BE2C (cell line): ENCODE measurements around the gene ASL. TPM values are rescaled to one million over a fixed set of nuclear protein-coding genes. Genes with fewer than 3 reads are reported as not detected.
"Not testable (repeated sequence)": the region's sequence is repeated elsewhere in the genome, so short reads cannot be mapped to it uniquely, and the experiment has no call there.

Experiments
- DNase-seq: peaks from one replicate; pipeline ENCODE4 v3.0.0-alpha.2; 2020
- H3K27me3 ChIP-seq: fragments of 250-450 bp; sonication (Bioruptor Pico); 2 replicates; pipeline ENCODE4 v1.5.1; 2020; ENCODE audit warnings: mild to moderate bottlenecking
- H3K36me3 ChIP-seq: fragments of 250-450 bp; sonication (Bioruptor Pico); 2 replicates; pipeline ENCODE4 v1.5.1; 2020; ENCODE audit warnings: mild to moderate bottlenecking
- H3K4me1 ChIP-seq: fragments of 250-450 bp; sonication (Bioruptor Pico); 2 replicates; pipeline ENCODE4 v1.5.1; 2020
- H3K4me3 ChIP-seq: 2 replicates; pipeline ENCODE4 v1.5.1; 2011; ENCODE audit warnings: low read depth, low read length
- H3K9me3 ChIP-seq: fragments of 250-450 bp; sonication (Bioruptor Pico); 2 replicates; pipeline ENCODE4 v1.5.1; 2020
- polyA plus RNA-seq: library from polyadenylated mRNA; unstranded; fragments of >200 nt; gene quantifications from one replicate; pipeline ENCODE4 v1.2.1, GENCODE V29; 2012; ENCODE audit warnings: low read depth, missing spikeins; ENCODE audit not compliant: insufficient read length, insufficient read depth
- TF ChIP-seq, protein P1 (sequence below): IDR thresholded peaks from 2 replicates; pipeline ENCODE4 v1.5.1; 2012; ENCODE audit warnings: mild to moderate bottlenecking, low read depth, low read length

The ASL gene
- 86.9 TPM for polyA plus RNA-seq

DNA sequence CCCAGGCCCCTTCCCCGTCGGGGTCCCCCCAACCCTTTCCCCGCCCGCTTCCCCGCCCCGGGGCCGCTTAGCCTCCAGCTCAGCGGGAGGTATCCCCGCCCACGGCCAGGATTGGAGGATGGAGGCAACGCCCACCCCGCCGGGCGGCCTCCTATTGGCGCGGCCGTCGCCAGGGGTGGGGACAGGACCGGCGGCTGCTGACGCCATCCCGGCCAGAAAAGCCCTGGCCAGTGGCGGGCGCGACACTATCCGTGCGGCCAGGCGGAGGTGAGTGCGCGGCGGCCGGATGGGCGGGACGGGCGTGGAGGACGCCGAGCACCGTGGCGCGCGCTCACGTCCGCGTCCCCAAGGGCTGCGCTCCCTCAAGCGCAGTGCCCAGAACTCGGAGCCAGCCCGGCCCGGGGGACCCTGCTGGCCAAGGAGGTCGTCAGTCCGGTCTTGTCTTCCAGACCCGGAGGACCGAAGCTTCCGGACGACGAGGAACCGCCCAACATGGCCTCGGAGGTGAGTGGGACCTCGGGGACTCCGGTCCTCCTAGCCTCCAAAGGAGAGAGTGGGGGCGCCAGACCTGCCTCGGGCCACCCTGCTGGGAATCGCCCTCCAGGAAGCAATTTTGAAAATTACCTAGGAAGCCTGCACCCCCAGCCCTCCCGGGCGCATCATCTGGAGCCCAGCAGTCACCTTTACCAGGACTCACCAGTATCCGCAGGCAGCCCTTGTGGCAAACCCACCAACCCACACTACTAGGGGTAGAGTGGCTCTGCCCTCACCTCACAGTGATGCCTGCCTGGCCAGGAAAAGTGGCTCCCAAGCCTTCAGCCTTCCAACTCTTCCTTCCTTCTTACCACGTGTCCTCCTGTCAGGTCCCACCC lies at the start of gene ASL:
Gene ASL (plus strand): TSS at position 230 of the 872 bp plus-strand sequence. CDS start 263 bp downstream, at position 493.
- peaks cover 4% of the 10 kb centered on the region; the same call in 1 of the 2 replicates for H3K4me1 ChIP-seq
- H3K4me3 ChIP-seq, result peak within 1 kb of the TSS; percentile 96
- no peaks in the 10 kb centered on the region for H3K9me3 ChIP-seq
- H3K27me3 ChIP-seq, result no peaks in the 10 kb centered on the region
- no peaks in the 10 kb centered on the region for H3K36me3 ChIP-seq
- TF ChIP-seq, protein P1, sequence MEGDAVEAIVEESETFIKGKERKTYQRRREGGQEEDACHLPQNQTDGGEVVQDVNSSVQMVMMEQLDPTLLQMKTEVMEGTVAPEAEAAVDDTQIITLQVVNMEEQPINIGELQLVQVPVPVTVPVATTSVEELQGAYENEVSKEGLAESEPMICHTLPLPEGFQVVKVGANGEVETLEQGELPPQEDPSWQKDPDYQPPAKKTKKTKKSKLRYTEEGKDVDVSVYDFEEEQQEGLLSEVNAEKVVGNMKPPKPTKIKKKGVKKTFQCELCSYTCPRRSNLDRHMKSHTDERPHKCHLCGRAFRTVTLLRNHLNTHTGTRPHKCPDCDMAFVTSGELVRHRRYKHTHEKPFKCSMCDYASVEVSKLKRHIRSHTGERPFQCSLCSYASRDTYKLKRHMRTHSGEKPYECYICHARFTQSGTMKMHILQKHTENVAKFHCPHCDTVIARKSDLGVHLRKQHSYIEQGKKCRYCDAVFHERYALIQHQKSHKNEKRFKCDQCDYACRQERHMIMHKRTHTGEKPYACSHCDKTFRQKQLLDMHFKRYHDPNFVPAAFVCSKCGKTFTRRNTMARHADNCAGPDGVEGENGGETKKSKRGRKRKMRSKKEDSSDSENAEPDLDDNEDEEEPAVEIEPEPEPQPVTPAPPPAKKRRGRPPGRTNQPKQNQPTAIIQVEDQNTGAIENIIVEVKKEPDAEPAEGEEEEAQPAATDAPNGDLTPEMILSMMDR, result no peak
- DNase-seq, result peak; percentile 98

DNA sequence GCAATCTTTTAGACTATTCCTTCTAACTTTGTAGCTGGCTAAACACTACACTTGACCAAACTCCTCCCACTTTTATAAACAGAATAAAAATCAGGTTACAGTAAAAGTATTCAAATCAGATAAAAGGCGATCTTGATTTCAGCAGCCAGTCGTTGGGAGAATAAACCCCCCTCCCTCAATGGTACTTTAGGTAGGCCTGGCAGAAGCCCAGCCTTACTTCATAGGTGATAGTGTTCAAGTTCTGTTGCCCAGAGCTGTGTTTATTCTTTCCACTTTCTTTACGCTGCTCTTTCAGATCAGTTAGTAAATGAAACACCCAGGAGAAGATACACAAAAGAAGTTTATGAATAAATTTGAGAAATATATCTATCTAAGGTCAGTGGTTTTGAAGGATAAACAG lies 47.3 kb upstream of the ASL start:
- H3K27me3 ChIP-seq, H3K9me3 ChIP-seq, H3K4me3 ChIP-seq, H3K36me3 ChIP-seq, H3K4me1 ChIP-seq, DNase-seq: not testable (repeated sequence)

DNA sequence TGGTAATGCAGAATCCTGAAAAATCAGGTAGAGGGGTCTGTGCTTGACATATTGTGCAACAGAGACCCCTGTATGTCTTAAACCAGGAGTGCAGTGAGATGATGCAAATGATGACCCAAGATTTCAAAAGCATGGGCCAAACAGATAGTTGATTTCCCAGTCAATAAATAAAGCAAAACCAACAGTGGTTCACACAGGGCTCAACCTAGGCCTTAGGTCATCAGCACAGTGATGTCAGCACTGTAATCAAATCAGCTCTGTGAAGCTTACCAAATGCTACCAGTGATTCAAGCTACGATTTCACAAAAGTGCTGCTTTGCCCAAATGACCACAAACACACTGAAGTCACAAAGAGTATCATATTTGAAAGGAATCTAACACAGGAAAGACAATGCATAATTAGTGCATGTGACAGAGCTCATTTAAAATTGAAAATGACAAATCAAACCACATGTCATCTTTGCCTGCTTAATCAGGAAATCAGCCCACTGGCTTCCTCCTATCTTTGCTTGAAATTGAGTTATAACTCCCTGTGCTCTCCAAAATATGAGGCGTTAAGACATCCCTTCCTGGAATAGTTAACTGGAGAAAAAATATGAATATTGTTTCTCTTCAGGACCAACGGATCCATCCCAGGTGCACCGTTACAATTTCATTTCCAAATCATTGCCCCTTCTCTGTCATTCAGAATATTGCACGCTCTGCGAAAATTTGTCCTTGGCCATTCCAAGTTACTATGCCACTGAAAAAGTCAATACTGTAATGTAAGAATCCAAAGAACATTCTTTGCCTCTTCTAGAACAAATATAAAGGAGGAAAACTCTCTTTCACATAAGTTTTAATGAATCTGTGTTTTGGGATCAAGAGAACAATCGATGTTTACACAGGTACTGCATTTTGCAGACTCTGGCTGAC lies 41.9 kb upstream of the ASL start:
- DNase-seq, result peak; percentile 25
- no peaks in the 10 kb centered on the region for H3K36me3 ChIP-seq
- no peaks in the 10 kb centered on the region for H3K9me3 ChIP-seq
- TF ChIP-seq, protein P1, result no peak
- H3K4me1 ChIP-seq, result peaks cover 19% of the 10 kb centered on the region
- H3K4me3 ChIP-seq, result peak overlapping the region; percentile 23; the same call in 1 of the 2 replicates
- no peaks in the 10 kb centered on the region for H3K27me3 ChIP-seq

DNA sequence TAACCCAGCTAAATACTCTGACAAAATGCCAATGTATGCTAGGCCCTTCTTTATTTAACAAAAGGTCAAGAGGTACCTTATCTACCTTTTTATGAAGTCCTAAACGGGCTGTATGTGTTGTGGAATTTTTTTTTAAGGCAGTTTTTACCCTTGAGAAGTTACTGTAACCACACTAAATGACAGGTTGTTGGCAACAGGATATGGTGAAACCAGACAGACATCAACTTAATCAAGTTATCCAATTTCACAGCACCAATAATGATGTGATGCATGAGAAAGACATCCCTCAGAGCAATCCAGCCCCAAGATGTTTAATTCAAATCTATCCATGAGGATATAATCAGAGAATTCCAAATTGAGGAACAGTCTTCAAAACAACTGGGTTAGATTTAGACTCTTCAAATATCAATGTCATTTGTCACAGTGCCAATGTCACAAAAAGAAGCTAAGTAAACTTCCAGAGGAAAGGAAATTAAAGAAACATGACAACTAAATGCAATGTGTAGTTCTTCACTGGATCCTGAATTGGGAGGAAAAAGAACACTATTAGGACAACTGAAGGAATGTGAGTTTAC lies 41.1 kb upstream of the ASL start:
- not testable (repeated sequence) for H3K36me3 ChIP-seq, DNase-seq, H3K9me3 ChIP-seq, H3K27me3 ChIP-seq
- H3K4me3 ChIP-seq, result peak overlapping the region; percentile 23; the same call in 1 of the 2 replicates
- peaks cover 22% of the 10 kb centered on the region for H3K4me1 ChIP-seq

DNA sequence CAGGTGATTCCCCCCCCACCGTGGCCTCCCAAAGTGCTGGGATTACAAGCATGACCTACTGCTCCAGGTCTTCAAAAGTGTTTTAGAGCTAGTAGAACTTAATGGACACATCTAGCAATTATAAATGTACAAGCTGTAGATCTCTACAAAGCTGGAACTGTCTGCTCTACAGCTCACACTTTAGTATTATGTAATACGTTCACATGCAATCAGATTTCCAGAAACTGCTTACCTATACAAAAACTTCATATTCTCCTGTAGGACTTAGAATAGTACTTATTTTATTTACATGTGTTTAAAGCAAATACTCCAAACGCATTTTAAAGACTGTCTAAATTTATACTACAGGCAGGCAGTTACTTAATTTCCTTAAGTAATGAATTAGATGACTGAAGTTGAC lies 39.2 kb upstream of the ASL start:
- Histone ChIP-seq H3K27me3 (no peaks in the 10 kb centered on the region), H3K9me3 (no peaks in the 10 kb centered on the region), H3K36me3 (no peaks in the 10 kb centered on the region), H3K4me3 (no peak overlapping the region), H3K4me1 (peaks cover 22% of the 10 kb centered on the region)
- TF ChIP-seq, protein P1, result no peak
- no peak for DNase-seq

DNA sequence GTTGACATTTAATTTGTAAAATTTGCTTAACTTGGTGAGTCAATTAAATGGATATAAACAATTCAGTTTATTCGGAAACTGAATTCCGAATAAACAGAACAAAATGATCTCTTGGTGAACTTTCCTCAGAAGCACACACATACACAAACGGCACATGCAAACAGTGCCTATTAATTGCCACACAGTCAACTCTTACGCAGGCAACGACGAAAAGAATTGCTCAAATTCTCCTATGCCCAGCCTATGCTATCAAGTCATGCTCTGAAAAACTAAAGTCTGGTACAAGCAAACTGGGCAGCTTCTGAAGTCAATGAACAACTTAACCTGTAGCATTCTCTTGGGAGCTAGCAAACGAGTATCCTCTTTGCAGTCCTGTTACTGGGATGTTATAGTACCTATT lies 38.8 kb upstream of the ASL start:
- no peak for DNase-seq
- Histone ChIP-seq H3K9me3 (no peaks in the 10 kb centered on the region), H3K27me3 (no peaks in the 10 kb centered on the region), H3K36me3 (no peaks in the 10 kb centered on the region), H3K4me3 (no peak overlapping the region), H3K4me1 (peaks cover 22% of the 10 kb centered on the region)
- TF ChIP-seq, protein P1, result no peak
